Skeletal muscle satellite cell (primary cell): Measurements from ENCODE around the gene MYBBP1A.

ENCODE experiments used
- H3K27me3 ChIP-seq: 2 replicates; pipeline ENCODE4 v1.7.0; 2013; ENCODE audit warnings: low read length; ENCODE audit not compliant: control insufficient read depth, insufficient read depth
- H3K36me3 ChIP-seq: 2 replicates; pipeline ENCODE4 v1.7.0; 2013; ENCODE audit warnings: mild to moderate bottlenecking, control low read depth, low read length; ENCODE audit not compliant: insufficient read depth
- H3K4me1 ChIP-seq: 2 replicates; pipeline ENCODE4 v1.7.0; 2013; ENCODE audit warnings: low read length; ENCODE audit not compliant: control insufficient read depth, insufficient read depth
- H3K4me2 ChIP-seq: 2 replicates; pipeline ENCODE4 v1.7.0; 2013; ENCODE audit warnings: mild to moderate bottlenecking, low read length
- H3K4me3 ChIP-seq: 2 replicates; pipeline ENCODE4 v1.7.0; 2013; ENCODE audit warnings: low read length
- H3K9ac ChIP-seq: 2 replicates; pipeline ENCODE4 v1.7.0; 2013; ENCODE audit warnings: mild to moderate bottlenecking, low read depth, low read length, moderate library complexity
- H3K9me3 ChIP-seq: replicated peaks from 2 replicates; pipeline ENCODE4 v1.7.0; 2013; ENCODE audit warnings: mild to moderate bottlenecking, control low read depth, low read length

MYBBP1A gene

GRCh38 chr17:4520060-4520893, 34.9 kb downstream of the MYBBP1A start:
- Histone ChIP-seq H3K9ac (no peak overlapping the region), H3K27me3 (peaks cover 20% of the 10 kb centered on the region), H3K36me3 (no peaks in the 10 kb centered on the region), H3K4me2 (no peak overlapping the region), H3K9me3 (no peaks in the 10 kb centered on the region), H3K4me1 (no peaks in the 10 kb centered on the region), H3K4me3 (no peak overlapping the region)

- Histone ChIP-seq H3K4me1 (no peaks in the 10 kb centered on the region), H3K9me3 (no peaks in the 10 kb centered on the region), H3K4me3 (no peak overlapping the region), H3K36me3 (no peaks in the 10 kb centered on the region), H3K9ac (no peak overlapping the region), H3K27me3 (peaks cover 21% of the 10 kb centered on the region), H3K4me2 (no peak overlapping the region)
Observed at GRCh38 chr17:4519361-4519788, 35.8 kb downstream of the MYBBP1A start.

- H3K36me3 ChIP-seq = no peaks in the 10 kb centered on the region
- no peak overlapping the region for H3K4me3 ChIP-seq
- peaks cover 25% of the 10 kb centered on the region for H3K27me3 ChIP-seq
- no peaks in the 10 kb centered on the region for H3K9me3 ChIP-seq
- H3K9ac ChIP-seq = no peak overlapping the region
- no peak overlapping the region for H3K4me2 ChIP-seq
- H3K4me1 ChIP-seq = no peaks in the 10 kb centered on the region
Observed at GRCh38 chr17:4518901-4519300, 36.3 kb downstream of the MYBBP1A start.

GRCh38 chr17:4516735-4517134, 38.4 kb downstream of the MYBBP1A start:
- H3K36me3 ChIP-seq = no peaks in the 10 kb centered on the region
- H3K4me2 ChIP-seq = no peak overlapping the region
- no peaks in the 10 kb centered on the region for H3K4me1 ChIP-seq
- no peaks in the 10 kb centered on the region for H3K9me3 ChIP-seq
- no peak overlapping the region for H3K4me3 ChIP-seq
- H3K9ac ChIP-seq = no peak overlapping the region
- peaks cover 24% of the 10 kb centered on the region for H3K27me3 ChIP-seq

GRCh38 chr17:4515501-4515900, 39.7 kb downstream of the MYBBP1A start:
- Histone ChIP-seq H3K9ac (no peak overlapping the region), H3K27me3 (peaks cover 34% of the 10 kb centered on the region), H3K4me2 (no peak overlapping the region), H3K4me1 (no peaks in the 10 kb centered on the region), H3K36me3 (no peaks in the 10 kb centered on the region), H3K4me3 (no peak overlapping the region), H3K9me3 (no peaks in the 10 kb centered on the region)

GRCh38 chr17:4514779-4515178, 40.4 kb downstream of the MYBBP1A start:
- Histone ChIP-seq H3K4me1 (no peaks in the 10 kb centered on the region), H3K9ac (no peak overlapping the region), H3K4me3 (no peak overlapping the region), H3K27me3 (peaks cover 33% of the 10 kb centered on the region), H3K9me3 (no peaks in the 10 kb centered on the region), H3K4me2 (no peak overlapping the region), H3K36me3 (no peaks in the 10 kb centered on the region)

GRCh38 chr17:4514206-4514605, 41.0 kb downstream of the MYBBP1A start:
- Histone ChIP-seq H3K36me3 (no peaks in the 10 kb centered on the region), H3K4me1 (no peaks in the 10 kb centered on the region), H3K4me3 (no peak overlapping the region), H3K4me2 (no peak overlapping the region), H3K27me3 (peaks cover 38% of the 10 kb centered on the region), H3K9me3 (no peaks in the 10 kb centered on the region), H3K9ac (no peak overlapping the region)

GRCh38 chr17:4513113-4514032, 41.8 kb downstream of the MYBBP1A start:
- Histone ChIP-seq H3K4me3 (no peak overlapping the region), H3K4me1 (no peaks in the 10 kb centered on the region), H3K4me2 (no peak overlapping the region), H3K36me3 (no peaks in the 10 kb centered on the region), H3K27me3 (peaks cover 39% of the 10 kb centered on the region), H3K9ac (no peak overlapping the region), H3K9me3 (no peaks in the 10 kb centered on the region)

GRCh38 chr17:4512156-4513112, 42.8 kb downstream of the MYBBP1A start:
- Histone ChIP-seq H3K36me3 (no peaks in the 10 kb centered on the region), H3K9ac (no peak overlapping the region), H3K4me3 (no peak overlapping the region)

GRCh38 chr17:4511199-4511932, 43.8 kb downstream of the MYBBP1A start:
- no peak overlapping the region for H3K9ac ChIP-seq
- H3K9me3 ChIP-seq = no peaks in the 10 kb centered on the region
- H3K4me3 ChIP-seq = no peak overlapping the region
- H3K4me2 ChIP-seq = no peak overlapping the region
- H3K27me3 ChIP-seq = peaks cover 48% of the 10 kb centered on the region
- no peaks in the 10 kb centered on the region for H3K4me1 ChIP-seq
- no peaks in the 10 kb centered on the region for H3K36me3 ChIP-seq

More at GRCh38 chr17:4512156-4513112, 42.8 kb downstream of the MYBBP1A start:
- Histone ChIP-seq H3K9me3 (no peaks in the 10 kb centered on the region), H3K4me2 (no peak overlapping the region), H3K27me3 (peaks cover 47% of the 10 kb centered on the region), H3K4me1 (no peaks in the 10 kb centered on the region)
